K562 (cell line): Measurements from ENCODE around the gene LAMB2. TPM values are rescaled to one million over a fixed set of nuclear protein-coding genes. Genes with fewer than 3 reads are reported as not detected.

Source experiments
- DIDO1 ChIP-seq: fragments of 450-650 bp; IDR thresholded peaks from 2 replicates; pipeline ENCODE4 v1.6.1; 2016; ENCODE audit warnings: low read depth, missing biosample characterization, missing genetic modification characterization
- HCFC1 ChIP-seq: IDR thresholded peaks from 2 replicates; pipeline ENCODE4 v1.6.1; 2012; ENCODE audit warnings: low read depth, low read length, improper control_type of control experiment
- HDAC3 ChIP-seq: fragments of 450-650 bp; IDR thresholded peaks from 2 replicates; pipeline ENCODE4 v1.6.1; 2018; ENCODE audit warnings: borderline replicate concordance, mild to moderate bottlenecking, moderate library complexity; ENCODE audit not compliant: partially characterized antibody
- KLF10 ChIP-seq: fragments of 250-450 bp; sonication (Bioruptor Pico); IDR thresholded peaks from 2 replicates; pipeline ENCODE4 v1.6.1; 2021; ENCODE audit warnings: matching md5 sums
- NCOA4 ChIP-seq: fragments of 450-650 bp; IDR thresholded peaks from 2 replicates; pipeline ENCODE4 v1.6.1; 2018; ENCODE audit warnings: mild to moderate bottlenecking; ENCODE audit not compliant: partially characterized antibody
- NFIC ChIP-seq: fragments of 450-650 bp; IDR thresholded peaks from 2 replicates; pipeline ENCODE4 v1.6.1; 2017; ENCODE audit warnings: mild to moderate bottlenecking, inconsistent platforms
- RBM22 ChIP-seq: fragments of 200-400 bp; formaldehyde crosslinking; IDR thresholded peaks from 2 replicates; pipeline ENCODE4 v1.6.1; 2018; ENCODE audit warnings: low read length, low read depth; ENCODE audit not compliant: poor library complexity, severe bottlenecking
- TRIM24 ChIP-seq, 2 experiments: fragments of 450-650 bp; IDR thresholded peaks; 2 replicates each; pipeline ENCODE4 v1.6.1; 2016
- ZBTB9 ChIP-seq: fragments of 450-650 bp; formaldehyde crosslinking; IDR thresholded peaks from 2 replicates; pipeline ENCODE4 v1.4.0; 2020; ENCODE audit warnings: mild to moderate bottlenecking, moderate library complexity
- ZNF174 ChIP-seq: fragments of 250-450 bp; sonication (Bioruptor Pico); IDR thresholded peaks from 2 replicates; pipeline ENCODE4 v1.4.0; 2020; ENCODE audit warnings: mild to moderate bottlenecking
- ZNF311 ChIP-seq: fragments of 250-450 bp; sonication (Bioruptor Pico); IDR thresholded peaks from 2 replicates; pipeline ENCODE4 v1.4.0; 2020; ENCODE audit warnings: mild to moderate bottlenecking, moderate library complexity
- ZNF431 ChIP-seq: sonication (generic); formaldehyde crosslinking; IDR thresholded peaks from 2 replicates; pipeline ENCODE4 v1.8.0; 2022; ENCODE audit warnings: mild to moderate bottlenecking, missing genetic modification reagents
- polyA plus RNA-seq, 8 experiments: library from polyadenylated mRNA; depleted of rRNA in 4 of 8; stranded (reverse) in 5 of 8; unstranded in 3 of 8; fragments of >200 nt; fragmentation: Nextera tagmentation in 2 of 8; fragmentation: Illumina TruSeq in 1 of 8; extraction: Ambion mirVana in 2 of 8; extraction: Trizol in 1 of 8; gene quantifications; 2 replicates each; pipeline versions ENCODE4 v1.2.1 to v1.2.3, GENCODE V29; 2011 to 2014; ENCODE audit warnings: inconsistent platforms in 1 of 8, missing spikeins in 1 of 8
- total RNA-seq, 7 experiments: library from RNA; depleted of rRNA in 6 of 7; stranded (reverse); fragments of >200 nt in 6 of 7; fragmentation: Illumina TruSeq in 2 of 7; extraction: Trizol in 2 of 7; gene quantifications; 2 replicates each; pipeline versions ENCODE4 v1.2.1 to v1.2.3, GENCODE V29; 2011 to 2021; ENCODE audit warnings: low replicate concordance in 1 of 7
- TF ChIP-seq, protein P1 (sequence below), 2 experiments: fragments of 150-350 bp in 1 of 2; IDR thresholded peaks; 2 replicates each; pipeline ENCODE4 v1.6.1; 2012 to 2016; ENCODE audit warnings: low read depth in 2 of 2, low read length in 2 of 2, mild to moderate bottlenecking in 1 of 2, moderate library complexity in 1 of 2
- TF ChIP-seq, protein P2 (sequence below): sonication (generic); formaldehyde crosslinking; IDR thresholded peaks from 2 replicates; pipeline ENCODE4 v1.8.1; 2023; ENCODE audit warnings: mild to moderate bottlenecking, missing genetic modification reagents
- TF ChIP-seq, protein P3 (sequence below), 2 experiments: fragments of 200-800 bp in 1 of 2; sonication (Bioruptor generic) in 1 of 2; sonication (generic) in 1 of 2; formaldehyde crosslinking in 1 of 2; IDR thresholded peaks in 1 of 2; conservative IDR thresholded peaks in 1 of 2; 2 replicates each; pipeline versions ENCODE4 v1.5.0 to v1.6.1; 2016 to 2020; ENCODE audit warnings: missing compliant biosample characterization in 1 of 2, missing genetic modification characterization in 1 of 2, missing genetic modification reagents in 1 of 2
- TF ChIP-seq, protein P4 (sequence below): fragments of 450-650 bp; formaldehyde crosslinking; IDR thresholded peaks from 2 replicates; pipeline ENCODE4 v1.4.0; 2022; ENCODE audit warnings: missing genetic modification characterization

LAMB2 gene
- total and polyA plus RNA-seq, 9 of the 15 experiments (the other 6 are each of a cell fraction or from before 2014, with no cell fraction given) = 1.4 to 26.0 (median 16.2) TPM

DNA sequence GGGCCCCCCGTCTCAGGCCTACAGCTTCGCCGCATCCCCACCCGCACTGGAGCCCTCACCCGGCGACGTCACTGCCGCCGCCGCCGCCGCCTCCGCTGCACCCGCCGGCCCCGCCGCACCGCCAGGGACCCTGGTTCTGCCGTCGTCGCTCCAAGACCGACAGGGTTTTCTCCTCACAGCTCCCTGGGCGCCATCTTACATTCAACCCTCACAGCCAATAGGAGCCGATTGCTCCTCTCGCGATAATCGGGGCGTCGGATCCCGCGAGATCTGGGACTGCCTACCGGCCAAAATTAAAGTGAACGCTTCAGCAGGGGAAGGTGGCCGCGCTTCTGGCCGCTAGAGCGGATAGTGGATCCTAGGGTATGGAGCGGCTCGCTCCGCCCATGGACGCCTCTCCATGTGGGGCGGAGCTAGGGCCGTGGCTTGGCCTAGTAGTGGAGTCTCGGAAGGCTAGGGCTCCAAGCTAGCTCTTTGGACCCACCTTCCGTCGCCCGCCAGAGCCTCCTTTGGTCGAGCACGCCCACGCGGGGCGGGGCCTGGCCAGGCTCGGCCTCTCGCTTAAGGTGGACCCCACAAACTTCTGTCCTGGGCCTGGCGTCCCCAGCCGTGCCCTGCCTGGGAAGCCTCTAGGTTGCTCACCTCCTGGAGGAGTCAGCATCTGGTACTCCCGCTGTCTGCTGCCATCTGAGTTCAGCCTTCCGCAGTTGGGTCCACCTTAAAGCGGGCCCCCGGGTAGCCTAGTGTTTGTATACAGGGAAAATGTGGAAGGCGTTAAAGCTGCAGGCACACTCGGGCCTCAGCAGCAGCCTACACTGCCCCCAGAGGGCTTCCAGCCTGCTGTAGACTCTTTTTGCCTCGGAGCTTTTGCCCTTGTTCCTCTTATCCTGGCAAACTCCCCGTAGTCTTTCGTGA, 38.7 kb downstream of the LAMB2 start, which contains the start of gene QRICH1 (continued):
- TF ChIP-seq, protein P1, sequence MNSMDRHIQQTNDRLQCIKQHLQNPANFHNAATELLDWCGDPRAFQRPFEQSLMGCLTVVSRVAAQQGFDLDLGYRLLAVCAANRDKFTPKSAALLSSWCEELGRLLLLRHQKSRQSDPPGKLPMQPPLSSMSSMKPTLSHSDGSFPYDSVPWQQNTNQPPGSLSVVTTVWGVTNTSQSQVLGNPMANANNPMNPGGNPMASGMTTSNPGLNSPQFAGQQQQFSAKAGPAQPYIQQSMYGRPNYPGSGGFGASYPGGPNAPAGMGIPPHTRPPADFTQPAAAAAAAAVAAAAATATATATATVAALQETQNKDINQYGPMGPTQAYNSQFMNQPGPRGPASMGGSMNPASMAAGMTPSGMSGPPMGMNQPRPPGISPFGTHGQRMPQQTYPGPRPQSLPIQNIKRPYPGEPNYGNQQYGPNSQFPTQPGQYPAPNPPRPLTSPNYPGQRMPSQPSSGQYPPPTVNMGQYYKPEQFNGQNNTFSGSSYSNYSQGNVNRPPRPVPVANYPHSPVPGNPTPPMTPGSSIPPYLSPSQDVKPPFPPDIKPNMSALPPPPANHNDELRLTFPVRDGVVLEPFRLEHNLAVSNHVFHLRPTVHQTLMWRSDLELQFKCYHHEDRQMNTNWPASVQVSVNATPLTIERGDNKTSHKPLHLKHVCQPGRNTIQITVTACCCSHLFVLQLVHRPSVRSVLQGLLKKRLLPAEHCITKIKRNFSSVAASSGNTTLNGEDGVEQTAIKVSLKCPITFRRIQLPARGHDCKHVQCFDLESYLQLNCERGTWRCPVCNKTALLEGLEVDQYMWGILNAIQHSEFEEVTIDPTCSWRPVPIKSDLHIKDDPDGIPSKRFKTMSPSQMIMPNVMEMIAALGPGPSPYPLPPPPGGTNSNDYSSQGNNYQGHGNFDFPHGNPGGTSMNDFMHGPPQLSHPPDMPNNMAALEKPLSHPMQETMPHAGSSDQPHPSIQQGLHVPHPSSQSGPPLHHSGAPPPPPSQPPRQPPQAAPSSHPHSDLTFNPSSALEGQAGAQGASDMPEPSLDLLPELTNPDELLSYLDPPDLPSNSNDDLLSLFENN (IDR thresholded peaks at IDR 0.05; ENCODE audit: low read depth in 2 of 2, low read length in 2 of 2) = no peak
- TF ChIP-seq DIDO1 = no peak
- TF ChIP-seq ZNF431 = 0 out of 2 replicates have a peak, but pooled peaks have one; percentile 17
- no peak for TF ChIP-seq ZBTB9 (CRISPR knock-in tag)
- peak; percentile 0 for TF ChIP-seq RBM22
- no peak for TF ChIP-seq ZNF311 (CRISPR knock-in tag)
- no peak for TF ChIP-seq NCOA4
- no peak for TF ChIP-seq ZNF174 (CRISPR knock-in tag)
- no peak for TF ChIP-seq KLF10 (CRISPR knock-in tag)
- peak; percentile 80 for TF ChIP-seq HDAC3
- TF ChIP-seq NFIC = 0 out of 2 replicates have a peak, but pooled peaks have one; percentile 37
- TF ChIP-seq HCFC1 = peak; percentile 44
- TF ChIP-seq, protein P2, sequence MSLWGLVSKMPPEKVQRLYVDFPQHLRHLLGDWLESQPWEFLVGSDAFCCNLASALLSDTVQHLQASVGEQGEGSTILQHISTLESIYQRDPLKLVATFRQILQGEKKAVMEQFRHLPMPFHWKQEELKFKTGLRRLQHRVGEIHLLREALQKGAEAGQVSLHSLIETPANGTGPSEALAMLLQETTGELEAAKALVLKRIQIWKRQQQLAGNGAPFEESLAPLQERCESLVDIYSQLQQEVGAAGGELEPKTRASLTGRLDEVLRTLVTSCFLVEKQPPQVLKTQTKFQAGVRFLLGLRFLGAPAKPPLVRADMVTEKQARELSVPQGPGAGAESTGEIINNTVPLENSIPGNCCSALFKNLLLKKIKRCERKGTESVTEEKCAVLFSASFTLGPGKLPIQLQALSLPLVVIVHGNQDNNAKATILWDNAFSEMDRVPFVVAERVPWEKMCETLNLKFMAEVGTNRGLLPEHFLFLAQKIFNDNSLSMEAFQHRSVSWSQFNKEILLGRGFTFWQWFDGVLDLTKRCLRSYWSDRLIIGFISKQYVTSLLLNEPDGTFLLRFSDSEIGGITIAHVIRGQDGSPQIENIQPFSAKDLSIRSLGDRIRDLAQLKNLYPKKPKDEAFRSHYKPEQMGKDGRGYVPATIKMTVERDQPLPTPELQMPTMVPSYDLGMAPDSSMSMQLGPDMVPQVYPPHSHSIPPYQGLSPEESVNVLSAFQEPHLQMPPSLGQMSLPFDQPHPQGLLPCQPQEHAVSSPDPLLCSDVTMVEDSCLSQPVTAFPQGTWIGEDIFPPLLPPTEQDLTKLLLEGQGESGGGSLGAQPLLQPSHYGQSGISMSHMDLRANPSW (CRISPR knock-in tag) = no peak
- TF ChIP-seq, protein P3, sequence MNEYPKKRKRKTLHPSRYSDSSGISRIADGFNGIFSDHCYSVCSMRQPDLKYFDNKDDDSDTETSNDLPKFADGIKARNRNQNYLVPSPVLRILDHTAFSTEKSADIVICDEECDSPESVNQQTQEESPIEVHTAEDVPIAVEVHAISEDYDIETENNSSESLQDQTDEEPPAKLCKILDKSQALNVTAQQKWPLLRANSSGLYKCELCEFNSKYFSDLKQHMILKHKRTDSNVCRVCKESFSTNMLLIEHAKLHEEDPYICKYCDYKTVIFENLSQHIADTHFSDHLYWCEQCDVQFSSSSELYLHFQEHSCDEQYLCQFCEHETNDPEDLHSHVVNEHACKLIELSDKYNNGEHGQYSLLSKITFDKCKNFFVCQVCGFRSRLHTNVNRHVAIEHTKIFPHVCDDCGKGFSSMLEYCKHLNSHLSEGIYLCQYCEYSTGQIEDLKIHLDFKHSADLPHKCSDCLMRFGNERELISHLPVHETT (CRISPR knock-in tag; conservative IDR thresholded peaks at IDR 0.05 in 1 of 2, IDR thresholded peaks at IDR 0.05 in 1 of 2) = peak in 1 of 2 experiments; percentile 84; a peak in 2 of 4 replicates
- TF ChIP-seq, protein P4, sequence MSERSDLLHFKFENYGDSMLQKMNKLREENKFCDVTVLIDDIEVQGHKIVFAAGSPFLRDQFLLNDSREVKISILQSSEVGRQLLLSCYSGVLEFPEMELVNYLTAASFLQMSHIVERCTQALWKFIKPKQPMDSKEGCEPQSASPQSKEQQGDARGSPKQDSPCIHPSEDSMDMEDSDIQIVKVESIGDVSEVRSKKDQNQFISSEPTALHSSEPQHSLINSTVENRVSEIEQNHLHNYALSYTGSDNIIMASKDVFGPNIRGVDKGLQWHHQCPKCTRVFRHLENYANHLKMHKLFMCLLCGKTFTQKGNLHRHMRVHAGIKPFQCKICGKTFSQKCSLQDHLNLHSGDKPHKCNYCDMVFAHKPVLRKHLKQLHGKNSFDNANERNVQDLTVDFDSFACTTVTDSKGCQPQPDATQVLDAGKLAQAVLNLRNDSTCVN (CRISPR knock-in tag) = no peak
- TF ChIP-seq TRIM24 (IDR thresholded peaks at IDR 0.05) = no peak; a peak in 1 of 4 replicates
